Common myeloid progenitor, CD34-positive (primary cell): ENCODE measurements around the gene SNIP1.
A peak's percentile ranks its signal among the peaks of the same experiment; 100 is the strongest.
"Not testable (repeated sequence)": the region's sequence is repeated elsewhere in the genome, so short reads cannot be mapped to it uniquely, and the experiment has no call there.

Experiments
- CTCF ChIA-PET: fragments of 350-600 bp; sonication (Branson Sonifier 250); formaldehyde crosslinking; loops from one replicate; lab custom pipeline; 2021; ENCODE audit warnings: antibody characterized with exemption; lab: Charles Lee
- POLR2A ChIA-PET: fragments of 350-600 bp; sonication (Branson Sonifier 250); formaldehyde crosslinking; loops from one replicate; lab custom pipeline; 2021; ENCODE audit warnings: antibody characterized with exemption; lab: Charles Lee
- DNase-seq, 3 donors: peaks; one replicate each; pipeline versions ENCODE4 v3.0.0 to v3.0.0-alpha.2; 2013
- H3K27ac ChIP-seq, 2 experiments: 1 replicate in 1 of 2; 2 replicates in 1 of 2; pipeline ENCODE4 v1.7.0; 2013; ENCODE audit warnings: inconsistent platforms in 2 of 2, low read length in 2 of 2, mild to moderate bottlenecking in 2 of 2, low read depth in 1 of 2, moderate library complexity in 1 of 2; ENCODE audit not compliant: severe bottlenecking in 2 of 2, insufficient read depth in 1 of 2, poor library complexity in 1 of 2
- H3K27me3 ChIP-seq, 5 experiments: replicated peaks in 2 of 5; 1 replicate in 3 of 5; 2 replicates in 2 of 5; pipeline versions ENCODE4 v1.6.1 to v1.7.0; 2013; ENCODE audit warnings: low read length in 4 of 5, mild to moderate bottlenecking in 2 of 5, moderate library complexity in 2 of 5, inconsistent platforms in 1 of 5; ENCODE audit not compliant: insufficient read depth in 5 of 5, control insufficient read depth in 4 of 5
- H3K36me3 ChIP-seq, 4 experiments: 1 replicate in 2 of 4; 2 replicates in 2 of 4; pipeline versions ENCODE4 v1.6.1 to v1.7.0; 2013; ENCODE audit warnings: low read length in 3 of 4, control low read depth in 1 of 4, mild to moderate bottlenecking in 1 of 4; ENCODE audit not compliant: control insufficient read depth in 4 of 4, insufficient read depth in 4 of 4
- H3K4me1 ChIP-seq, 4 experiments: 1 replicate in 3 of 4; 2 replicates in 1 of 4; pipeline versions ENCODE4 v1.6.1 to v1.7.1; 2013; ENCODE audit warnings: low read length in 3 of 4, mild to moderate bottlenecking in 3 of 4, control low read depth in 1 of 4, inconsistent platforms in 1 of 4, moderate library complexity in 1 of 4; ENCODE audit not compliant: control insufficient read depth in 4 of 4, insufficient read depth in 4 of 4; ENCODE audit errors: control extremely low read depth in 1 of 4
- H3K4me3 ChIP-seq, 7 experiments: 1 replicate in 4 of 7; 2 replicates in 3 of 7; pipeline versions ENCODE4 v1.5.1 to v1.7.0; 2013; ENCODE audit warnings: mild to moderate bottlenecking in 7 of 7, low read length in 6 of 7, moderate library complexity in 6 of 7, inconsistent platforms in 2 of 7, low read depth in 2 of 7, control low read depth in 1 of 7; ENCODE audit not compliant: insufficient read depth in 4 of 7, control insufficient read depth in 1 of 7; ENCODE audit errors: extremely low read depth in 1 of 7
- H3K9me3 ChIP-seq, 5 experiments: 1 replicate in 4 of 5; 2 replicates in 1 of 5; pipeline versions ENCODE4 v1.6.1 to v1.7.1; 2013; ENCODE audit warnings: low read length in 4 of 5, mild to moderate bottlenecking in 2 of 5, inconsistent platforms in 1 of 5, low read depth in 1 of 5, moderate library complexity in 1 of 5; ENCODE audit not compliant: control insufficient read depth in 4 of 5, insufficient read depth in 2 of 5; ENCODE audit errors: control extremely low read depth in 1 of 5
- WGBS: methylation state at CpG from one replicate; pipeline ENCODE4 v1.1.5; 2013; ENCODE audit not compliant: insufficient coverage; 5-methylcytosine and 5-hydroxymethylcytosine counted together

Gene SNIP1

GRCh38 chr1:37595440-37596181, 41.5 kb upstream of the SNIP1 start, which contains the start of gene GNL2:
Gene GNL2 (minus strand): TSS chr1:37595937. CDS start chr1:37595822, 115 bp downstream.
- peaks cover 8 to 28% (median 21%) of the 10 kb centered on the region in 4 experiments for H3K36me3 ChIP-seq
- DNase-seq = peak; percentile 96 to 97 (median 97)
- CTCF ChIA-PET = interaction anchor here (1.0 to 1.6 kb wide), 2 partner anchors 86 to 142 kb away, joined by 3 to 4 read pairs; no protein-coding TSS in a partner anchor
- peaks cover 0 to 4% (median 0%) of the 10 kb centered on the region in 5 experiments for H3K27me3 ChIP-seq
- 0% methylated on average over 39 of the region's 51 CpGs for WGBS
- no peaks in the 10 kb centered on the region for H3K9me3 ChIP-seq
- H3K4me3 ChIP-seq = peak within 1 kb of the TSS; percentile 79 to 96 (median 94)
- H3K4me1 ChIP-seq = peaks cover 0 to 22% (median 20%) of the 10 kb centered on the region in 4 experiments
- peak within 1 kb of the TSS; percentile 80 to 93 for H3K27ac ChIP-seq
- POLR2A ChIA-PET = no interaction called here

GRCh38 chr1:37593726-37594125, 39.6 kb upstream of the SNIP1 start:
- DNase-seq = no peak
- Histone ChIP-seq H3K9me3 (no peaks in the 10 kb centered on the region), H3K36me3 (peaks cover 13 to 43% (median 35%) of the 10 kb centered on the region in 4 experiments), H3K27me3 (peaks cover 0 to 4% (median 0%) of the 10 kb centered on the region in 5 experiments), H3K4me3 (peak overlapping the region in 1 of 7 experiments; percentile 94), H3K27ac (no peak overlapping the region), H3K4me1 (peaks cover 0 to 22% (median 20%) of the 10 kb centered on the region in 4 experiments)
- WGBS = no CpG with 5 or more reads among the region's 6 CpGs
- ChIA-PET CTCF (interaction anchor here (1.0 to 1.2 kb wide), 2 partner anchors 9 to 10 kb away, joined by 3 to 4 read pairs; no protein-coding TSS in a partner anchor), POLR2A (no interaction called here)

GRCh38 chr1:37588939-37589338, 34.8 kb upstream of the SNIP1 start:
- no CpG with 5 or more reads among the region's 2 CpGs for WGBS
- POLR2A ChIA-PET = no interaction called here
- H3K36me3 ChIP-seq = peaks cover 23 to 83% (median 63%) of the 10 kb centered on the region in 4 experiments

GRCh38 chr1:37584544-37584943, 30.5 kb upstream of the SNIP1 start:
- H3K27me3 ChIP-seq, DNase-seq, H3K27ac ChIP-seq, H3K9me3 ChIP-seq, H3K4me3 ChIP-seq, POLR2A ChIA-PET, H3K4me1 ChIP-seq: not testable (repeated sequence)
- H3K36me3 ChIP-seq = peaks cover 22 to 89% (median 62%) of the 10 kb centered on the region in 4 experiments
- 86% methylated on average over 1 of the region's 4 CpGs for WGBS
- CTCF ChIA-PET = interaction anchor here (1.2 to 2.9 kb wide), 2 partner anchors 9 to 97 kb away, joined by 3 to 9 read pairs; no protein-coding TSS in a partner anchor

More at GRCh38 chr1:37588939-37589338, 34.8 kb upstream of the SNIP1 start:
- no peak for DNase-seq
- Histone ChIP-seq H3K4me1 (peaks cover 0 to 5% (median 0%) of the 10 kb centered on the region in 4 experiments), H3K27me3 (no peaks in the 10 kb centered on the region), H3K9me3 (no peaks in the 10 kb centered on the region), H3K27ac (no peak overlapping the region), H3K4me3 (no peak overlapping the region)
- CTCF ChIA-PET = no interaction called here

GRCh38 chr1:37575692-37576091, 21.6 kb upstream of the SNIP1 start:
- 92% methylated on average over 2 of the region's 5 CpGs for WGBS
- CTCF ChIA-PET = no interaction called here
- Histone ChIP-seq H3K4me3 (no peak overlapping the region), H3K9me3 (no peaks in the 10 kb centered on the region), H3K36me3 (peaks cover 30 to 88% (median 73%) of the 10 kb centered on the region in 4 experiments), H3K27ac (no peak overlapping the region), H3K27me3 (no peaks in the 10 kb centered on the region), H3K4me1 (no peaks in the 10 kb centered on the region)
- POLR2A ChIA-PET = no interaction called here
- no peak for DNase-seq

- peaks cover 33 to 85% (median 71%) of the 10 kb centered on the region in 4 experiments for H3K36me3 ChIP-seq
- no peak overlapping the region for H3K27ac ChIP-seq
- ChIA-PET POLR2A (no interaction called here), CTCF (interaction anchor here (0.9 kb wide), 1 partner anchor 15 kb away, joined by 3 read pairs; no protein-coding TSS in a partner anchor)
- H3K4me1 ChIP-seq = no peaks in the 10 kb centered on the region
- no peaks in the 10 kb centered on the region for H3K27me3 ChIP-seq
- no peak overlapping the region for H3K4me3 ChIP-seq
- no peak for DNase-seq
- H3K9me3 ChIP-seq = no peaks in the 10 kb centered on the region
- 83% methylated on average over 3 of the region's 7 CpGs for WGBS
Measured at GRCh38 chr1:37574834-37575480, 20.9 kb upstream of the SNIP1 start.
